Thyroid gland (tissue), 4 donors: ENCODE results near the gene ROM1. TPM values are rescaled to one million over a fixed set of nuclear protein-coding genes. Genes with fewer than 3 reads are reported as not detected.
"Not testable (repeated sequence)": the region's sequence is repeated elsewhere in the genome, so short reads cannot be mapped to it uniquely, and the experiment has no call there.

ENCODE experiments used
- DNase-seq, 2 donors: peaks; one replicate each; pipeline ENCODE4 v3.0.0-alpha.2; 2019
- H3K27ac ChIP-seq, 3 donors: fragments of 200-600 bp; sonication (generic); 1 replicate in 2 of 3; 2 replicates in 1 of 3; pipeline ENCODE4 v1.5.1; 2016 to 2019; ENCODE audit warnings: mild to moderate bottlenecking in 1 of 3, moderate library complexity in 1 of 3
- H3K27me3 ChIP-seq: fragments of 200-600 bp; sonication (generic); one replicate; pipeline ENCODE4 v1.5.1; 2019
- H3K36me3 ChIP-seq, 2 donors: fragments of 200-600 bp; sonication (generic); one replicate each; pipeline ENCODE4 v1.5.1; 2016 to 2019
- H3K4me1 ChIP-seq, 2 donors: fragments of 200-600 bp; sonication (generic); one replicate each; pipeline ENCODE4 v1.5.1; 2017 to 2019
- H3K4me3 ChIP-seq, 3 donors: fragments of 200-600 bp; sonication (generic); replicated peaks in 1 of 3; 1 replicate in 2 of 3; 2 replicates in 1 of 3; pipeline ENCODE4 v1.5.1; 2016; ENCODE audit warnings: mild to moderate bottlenecking in 1 of 3
- H3K9me3 ChIP-seq: fragments of 200-600 bp; sonication (generic); one replicate; pipeline ENCODE4 v1.5.1; 2017
- CTCF ChIP-seq, 6 experiments: fragments of 200-600 bp in 3 of 6; fragments of 450-650 bp in 3 of 6; sonication (generic) in 3 of 6; IDR thresholded peaks; one replicate each; pipeline ENCODE4 v1.5.1; 2016 to 2019; ENCODE audit warnings: antibody characterized with exemption in 6 of 6, mild to moderate bottlenecking in 2 of 6, inconsistent platforms in 1 of 6, moderate library complexity in 1 of 6
- POLR2A ChIP-seq, 2 donors: fragments of 450-650 bp; IDR thresholded peaks; one replicate each; pipeline ENCODE4 v1.6.1; 2017; ENCODE audit warnings: antibody characterized with exemption in 2 of 2, mild to moderate bottlenecking in 2 of 2, moderate library complexity in 1 of 2
- WGBS, 2 donors: methylation state at CpG; one replicate each; pipeline ENCODE4 v1.1.5; 2017; 5-methylcytosine and 5-hydroxymethylcytosine counted together
- intact Hi-C: fragments of 100-400 bp; cut with DNase I; formaldehyde crosslinking; loops from one replicate; pipeline ENCODE4 v1.15.1; 2023
- total RNA-seq, 4 donors: library from RNA; depleted of rRNA; stranded (reverse); fragments of >200 nt; gene quantifications; one replicate each; pipeline ENCODE4 v1.2.3, GENCODE V29; 2016

The ROM1 gene
- total RNA-seq, 4 donors from 2014 or later = 2.5 to 7.0 (median 5.2) TPM

- no peak overlapping the region for H3K27ac ChIP-seq
- H3K4me3 ChIP-seq = no peak overlapping the region
- no peak for DNase-seq
- H3K9me3 ChIP-seq = no peaks in the 10 kb centered on the region
- no peaks in the 10 kb centered on the region for H3K27me3 ChIP-seq
- H3K4me1 ChIP-seq = peaks cover 10 to 21% of the 10 kb centered on the region in 2 donors
- intact Hi-C loops = no loop called here
- TF ChIP-seq CTCF (IDR thresholded peaks at IDR 0.05) = no peak
- 78 to 85% methylated on average over 8 of the region's 8 CpGs for WGBS, 2 donors
- peaks cover 0 to 8% of the 10 kb centered on the region in 2 donors for H3K36me3 ChIP-seq
Measured at GRCh38 chr11:62614275-62614674, 1.2 kb downstream of the ROM1 start.

GRCh38 chr11:62615521-62615920 is 2.5 kb downstream of the ROM1 start:
- no peak overlapping the region for H3K4me3 ChIP-seq
- WGBS, 2 donors = 92% methylated on average over 7 of the region's 7 CpGs
- peaks cover 10 to 20% of the 10 kb centered on the region in 2 donors for H3K4me1 ChIP-seq
- no peak for DNase-seq
- H3K9me3 ChIP-seq = no peaks in the 10 kb centered on the region
- TF ChIP-seq POLR2A (IDR thresholded peaks at IDR 0.05) (no peak), CTCF (IDR thresholded peaks at IDR 0.05) (no peak)
- intact Hi-C loops = no loop called here
- peaks cover 0 to 8% of the 10 kb centered on the region in 2 donors for H3K36me3 ChIP-seq
- H3K27me3 ChIP-seq = no peaks in the 10 kb centered on the region
- H3K27ac ChIP-seq = no peak overlapping the region

GRCh38 chr11:62616957-62617356 is 3.9 kb downstream of the ROM1 start:
- intact Hi-C loops, H3K9me3 ChIP-seq, H3K27me3 ChIP-seq, H3K27ac ChIP-seq, H3K36me3 ChIP-seq, H3K4me3 ChIP-seq, DNase-seq: not testable (repeated sequence)
- 93 to 94% methylated on average over 8 of the region's 14 CpGs for WGBS, 2 donors
- H3K4me1 ChIP-seq = peaks cover 0 to 16% of the 10 kb centered on the region in 2 donors

- TF ChIP-seq POLR2A (IDR thresholded peaks at IDR 0.05) (no peak), CTCF (IDR thresholded peaks at IDR 0.05) (no peak)
- H3K4me1 ChIP-seq = peaks cover 4 to 14% of the 10 kb centered on the region in 2 donors
- H3K9me3 ChIP-seq = no peaks in the 10 kb centered on the region
- no peak for DNase-seq
- intact Hi-C loops = no loop called here
- H3K36me3 ChIP-seq = peaks cover 9 to 20% of the 10 kb centered on the region in 2 donors
- 33 to 37% methylated on average over 8 of the region's 8 CpGs for WGBS, 2 donors
- peak overlapping the region; percentile 34 to 77 (median 67) for H3K27ac ChIP-seq
- peak overlapping the region; percentile 19 to 54 (median 28) for H3K4me3 ChIP-seq
- H3K27me3 ChIP-seq = no peaks in the 10 kb centered on the region
Measured at GRCh38 chr11:62621027-62621566, 8.0 kb downstream of the ROM1 start.

GRCh38 chr11:62621567-62622470 is 8.8 kb downstream of the ROM1 start, which contains the start of gene B3GAT3:
Gene B3GAT3 (minus strand): TSS chr11:62621986. CDS start chr11:62621947, 39 bp downstream.
- peaks cover 4 to 14% of the 10 kb centered on the region in 2 donors for H3K4me1 ChIP-seq
- WGBS, 2 donors = 1 to 2% methylated on average over 26 to 31 of the region's 77 CpGs
- TF ChIP-seq CTCF (IDR thresholded peaks at IDR 0.05) (peak in 1 of 6 experiments; percentile 21), POLR2A (IDR thresholded peaks at IDR 0.05) (peak in 1 of 2 donors; percentile 86)
- no peaks in the 10 kb centered on the region for H3K9me3 ChIP-seq
- intact Hi-C loops = no loop called here
- H3K36me3 ChIP-seq = peaks cover 16 to 26% of the 10 kb centered on the region in 2 donors
- no peaks in the 10 kb centered on the region for H3K27me3 ChIP-seq
- H3K4me3 ChIP-seq = peak within 1 kb of the TSS; percentile 19 to 54 (median 28)
- H3K27ac ChIP-seq = peak within 1 kb of the TSS; percentile 49 to 77 (median 67)
- DNase-seq = peak; percentile 99 to 100
